HG02840 (cell line): ENCODE measurements around the gene LYSET.
A peak's percentile ranks its signal among the peaks of the same experiment; 100 is the strongest.
"Not testable (repeated sequence)": the region's sequence is repeated elsewhere in the genome, so short reads cannot be mapped to it uniquely, and the experiment has no call there.

Experiments
- ATAC-seq: cut with Tn5 transposase; IDR thresholded peaks from one replicate; pipeline ENCODE4 v1.9.1; 2021; ENCODE audit warnings: mild to moderate bottlenecking, moderate library complexity, moderate number of reproducible peaks; ENCODE audit not compliant: unreplicated experiment, low FRiP score

LYSET gene

GRCh38 chr14:93165271-93166265 is 19.5 kb upstream of the LYSET start:
- ATAC-seq = not testable (repeated sequence)

GRCh38 chr14:93168610-93169009 is 16.5 kb upstream of the LYSET start:
- not testable (repeated sequence) for ATAC-seq

DNA sequence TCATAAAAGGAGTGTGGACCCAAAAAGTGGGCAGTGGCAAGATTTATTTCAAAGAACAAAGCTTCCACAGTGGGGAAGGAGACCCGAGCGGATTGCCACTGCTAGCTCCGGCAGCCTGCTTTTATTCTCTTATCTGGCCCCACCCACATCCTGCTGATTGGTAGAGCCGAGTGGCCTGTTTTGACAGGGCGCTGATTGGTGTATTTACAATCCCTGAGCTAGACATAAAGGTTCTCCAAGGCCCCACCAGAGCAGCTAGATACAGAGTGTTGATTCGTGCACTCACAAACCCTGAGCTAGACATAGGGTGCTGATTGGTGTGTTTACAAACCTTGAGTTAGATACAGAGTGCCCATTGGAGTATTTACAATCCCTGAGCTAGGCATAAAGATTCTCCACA is 15.5 kb upstream of the LYSET start:
- not testable (repeated sequence) for ATAC-seq

DNA sequence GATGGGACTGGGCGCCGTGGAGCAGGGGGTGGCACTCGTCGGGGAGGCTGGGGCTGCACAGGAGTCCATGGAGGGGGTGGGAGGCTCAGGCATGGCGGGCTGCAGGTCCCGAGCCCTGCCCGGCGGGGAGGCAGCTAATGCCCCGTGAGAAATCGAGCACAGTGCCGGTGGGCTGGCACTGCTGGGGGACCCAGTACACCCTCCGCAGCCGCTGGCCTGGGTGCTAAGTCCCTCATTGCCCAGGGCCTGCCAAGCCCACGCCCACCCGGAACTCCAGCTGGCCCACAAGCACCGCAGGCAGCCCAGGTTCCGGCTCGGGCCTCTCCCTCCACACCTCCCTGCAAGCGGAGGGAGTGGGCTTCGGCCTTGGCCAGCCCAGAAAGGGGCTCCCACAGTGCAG is 15.0 kb upstream of the LYSET start:
- ATAC-seq = not testable (repeated sequence)

GRCh38 chr14:93171376-93171775 is 13.7 kb upstream of the LYSET start:
- no peak for ATAC-seq

DNA sequence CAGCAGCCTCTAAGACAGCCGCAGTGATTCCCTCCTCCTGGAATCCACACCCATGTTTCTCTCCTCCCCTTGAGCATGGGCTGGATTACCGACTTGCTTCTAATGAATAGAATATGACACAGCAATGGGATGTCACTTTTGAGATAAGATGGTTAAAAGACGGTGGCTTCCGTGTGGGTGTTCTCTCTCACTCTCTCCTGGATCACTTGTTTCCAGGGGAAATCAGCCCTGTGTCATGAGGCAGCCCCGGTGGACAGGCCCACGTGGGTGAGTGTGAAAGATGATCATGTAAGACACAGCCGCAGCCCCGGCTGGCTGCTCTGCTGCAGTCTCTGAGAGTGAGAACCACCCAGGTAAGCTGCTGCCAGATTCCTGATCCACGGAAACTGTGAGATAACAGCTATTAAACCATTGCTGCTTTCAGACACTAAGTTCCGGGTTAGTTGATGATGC is 11.1 kb upstream of the LYSET start:
- no peak for ATAC-seq

- not testable (repeated sequence) for ATAC-seq
Observed at GRCh38 chr14:93174731-93175130, 10.4 kb upstream of the LYSET start.

DNA sequence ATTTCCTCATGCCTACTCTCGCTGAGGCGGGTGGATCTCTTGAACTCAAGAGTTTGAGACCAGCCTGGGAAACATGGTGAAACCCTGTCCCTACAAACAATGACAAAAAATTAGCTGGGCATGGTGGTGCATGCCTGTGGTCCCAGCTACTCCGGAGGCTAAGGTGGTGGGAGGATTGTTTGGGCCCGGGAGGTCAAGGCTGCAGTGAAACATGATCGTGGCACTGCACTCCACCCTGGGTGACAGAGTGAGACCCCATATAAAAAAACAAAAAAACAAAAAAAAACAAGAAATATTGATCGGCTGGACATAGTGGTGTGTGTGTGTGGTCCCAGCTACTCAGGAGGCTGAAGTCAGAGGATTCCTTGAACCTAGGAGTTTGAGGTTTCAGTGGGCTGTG is 9.6 kb upstream of the LYSET start:
- ATAC-seq = no peak

- no peak for ATAC-seq
Observed at GRCh38 chr14:93183596-93184317, 1.4 kb upstream of the LYSET start.

DNA sequence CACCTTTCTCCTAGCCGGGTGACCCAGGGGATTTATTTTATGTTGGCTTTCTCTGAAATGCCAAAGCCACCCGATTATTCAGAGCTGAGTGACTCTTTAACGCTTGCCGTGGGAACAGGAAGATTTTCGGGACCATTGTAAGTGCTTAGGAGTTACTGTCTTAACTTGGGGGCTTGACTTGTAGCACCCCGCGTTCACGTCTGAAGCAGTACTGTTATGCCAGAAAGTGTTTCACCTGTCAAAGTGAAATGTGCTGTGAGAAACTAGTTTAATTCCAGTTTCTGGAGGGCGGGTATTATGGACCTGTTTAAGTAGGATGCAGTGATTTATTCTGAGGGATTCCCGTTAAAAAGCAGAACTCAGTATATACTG is 218 bp downstream of the LYSET start:
- ATAC-seq = no peak

DNA sequence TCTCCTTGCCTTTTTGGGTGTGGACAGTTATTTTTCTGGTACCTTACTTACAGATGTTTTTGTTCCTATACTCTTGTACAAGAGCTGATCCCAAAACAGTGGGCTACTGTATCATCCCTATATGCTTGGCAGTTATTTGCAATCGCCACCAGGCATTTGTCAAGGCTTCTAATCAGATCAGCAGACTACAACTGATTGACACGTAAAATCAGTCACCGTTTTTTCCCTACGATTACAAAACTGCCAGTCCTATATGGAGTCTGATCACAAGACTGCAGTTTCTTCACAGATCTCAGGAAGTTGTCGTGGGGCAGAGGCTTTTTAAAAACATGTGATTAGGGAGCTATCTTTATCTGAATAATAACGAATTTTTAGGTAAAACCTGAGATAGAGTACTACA is 1.3 kb downstream of the LYSET start:
- no peak for ATAC-seq

DNA sequence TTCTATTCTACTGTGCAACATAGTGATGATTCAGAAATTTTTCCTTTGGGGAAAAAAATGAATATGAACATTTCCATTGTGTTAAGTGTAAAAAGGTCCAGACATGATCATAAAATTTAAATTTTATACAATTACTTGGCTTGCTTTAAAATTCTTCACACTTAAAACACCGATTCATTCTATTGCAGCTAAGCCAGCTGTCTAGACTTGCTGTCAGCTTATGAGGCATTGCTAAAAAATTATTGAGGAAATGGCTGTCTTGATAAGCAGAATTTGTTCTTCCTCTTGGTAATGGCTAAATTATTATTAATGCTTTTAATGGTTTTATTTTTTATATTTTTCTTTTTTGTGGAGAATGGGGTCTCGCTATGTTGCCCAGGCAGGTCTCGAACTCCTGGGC is 1.8 kb downstream of the LYSET start:
- ATAC-seq = no peak

GRCh38 chr14:93195316-93195999 is 10.3 kb downstream of the LYSET start:
- no peak for ATAC-seq

DNA sequence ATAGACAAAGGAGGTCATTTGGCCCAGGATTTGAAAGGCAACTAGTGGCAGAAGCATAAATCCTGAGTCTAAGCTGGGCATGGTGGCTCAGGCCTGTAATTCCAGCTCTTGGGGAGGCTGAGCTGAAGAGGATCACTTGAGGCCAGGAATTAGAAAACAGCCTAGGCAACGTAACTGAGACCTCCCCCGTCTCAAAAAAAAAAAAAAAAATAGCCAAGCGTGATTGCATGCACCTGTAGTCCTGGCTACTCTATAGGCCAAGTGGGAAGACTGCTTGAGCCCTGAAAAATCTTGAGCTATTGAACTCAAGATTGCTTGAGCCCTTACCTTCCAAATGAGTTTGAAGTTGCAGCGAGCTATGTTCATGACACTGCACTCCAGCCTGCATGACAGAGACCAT is 13.9 kb downstream of the LYSET start:
- no peak for ATAC-seq

GRCh38 chr14:93200553-93200952 is 15.4 kb downstream of the LYSET start:
- ATAC-seq = no peak

DNA sequence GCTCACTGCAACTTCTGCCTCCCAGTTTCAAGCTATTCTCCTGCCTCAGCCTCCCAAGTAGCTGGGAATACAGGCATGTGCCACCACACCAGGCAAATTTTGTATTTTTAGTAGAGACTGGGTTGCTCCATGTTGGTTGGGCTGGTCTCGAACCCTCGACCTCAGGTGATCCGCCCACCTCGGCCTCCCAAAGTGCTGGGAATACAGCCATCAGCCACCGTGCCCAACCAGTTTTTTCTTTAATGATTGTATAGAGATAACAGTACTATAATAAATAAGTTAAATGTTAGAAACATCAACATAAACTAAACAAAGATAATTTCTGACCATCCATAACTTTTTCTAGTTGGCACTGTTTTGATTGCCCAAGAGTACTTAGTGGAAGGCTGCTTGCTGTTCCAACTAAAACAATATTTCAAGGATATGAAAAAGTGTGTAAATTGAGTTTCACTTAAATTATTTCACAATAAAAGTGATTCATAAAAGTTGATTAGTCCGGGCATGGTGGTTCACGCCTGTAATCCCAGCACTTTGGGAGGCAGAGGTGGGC is 16.1 kb downstream of the LYSET start:
- ATAC-seq = no peak

- ATAC-seq = peak; percentile 79
Observed at GRCh38 chr14:93206793-93207467, 21.8 kb downstream of the LYSET start, which contains the start of the genes GON7 and UBR7. Gene GON7 (minus strand): TSS chr14:93207065. CDS start chr14:93207037, 28 bp downstream. Gene UBR7 (plus strand): TSS chr14:93207256. CDS start chr14:93207292, 36 bp downstream.

DNA sequence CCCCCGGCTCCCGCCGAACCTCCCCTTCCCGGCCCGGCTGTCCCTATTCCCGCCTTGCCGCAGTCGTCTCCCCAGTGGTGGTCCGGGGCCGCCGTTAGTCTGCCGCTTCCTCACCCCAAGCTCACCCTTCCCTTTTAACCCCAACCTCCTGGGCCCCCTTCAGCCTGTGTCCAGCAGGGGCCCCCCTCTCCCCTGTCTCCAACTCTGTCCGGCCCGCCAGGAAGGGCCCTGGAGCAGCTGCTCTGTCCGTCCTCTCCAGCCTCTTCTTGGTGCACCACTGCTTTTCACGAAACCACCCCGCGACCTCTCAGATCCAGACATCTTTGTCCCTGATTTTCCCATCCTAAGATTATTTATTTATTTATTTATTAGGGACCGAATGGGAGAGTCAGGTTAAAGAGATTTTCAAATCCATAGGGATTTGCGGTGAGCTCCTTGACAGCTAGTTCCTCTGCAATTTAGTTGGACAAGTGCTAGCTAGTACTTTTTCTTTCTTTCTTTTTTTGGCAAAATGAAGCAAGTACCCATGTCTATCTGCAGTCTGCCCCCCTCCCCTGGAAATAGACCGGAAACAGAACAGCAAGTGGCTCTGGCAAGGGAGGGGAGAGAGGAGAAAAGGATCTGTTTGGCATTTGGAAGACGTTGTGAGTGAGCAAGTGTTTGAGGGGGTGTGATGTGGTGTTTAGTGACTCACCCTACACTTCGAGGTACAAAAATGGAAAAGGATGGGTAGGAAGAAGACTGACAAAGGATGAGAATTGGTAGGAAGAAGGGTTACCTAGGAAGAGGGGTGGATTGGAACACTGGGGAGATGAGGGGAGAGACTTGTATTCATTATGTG is 22.6 kb downstream of the LYSET start:
- ATAC-seq = peak; percentile 32

DNA sequence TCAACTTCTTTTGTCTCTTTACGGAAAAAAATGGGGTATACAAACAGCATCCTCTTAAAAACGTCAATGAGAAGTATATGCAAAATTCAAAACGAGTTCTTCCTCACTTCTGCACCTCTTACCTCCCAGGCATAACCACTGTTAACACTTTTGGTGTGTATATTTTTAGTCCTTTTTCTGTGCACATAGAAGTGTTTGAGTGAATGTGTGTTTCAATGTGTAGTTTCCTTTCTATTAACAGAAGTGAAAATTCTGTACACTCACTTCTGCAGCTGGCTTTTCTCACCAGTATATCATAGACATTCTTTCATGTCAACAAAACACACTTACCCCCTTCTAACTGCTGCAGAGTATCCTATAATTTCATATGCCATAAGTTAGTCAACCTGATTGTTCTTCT is 27.3 kb downstream of the LYSET start:
- peak; percentile 59 for ATAC-seq
